DMS 273 (cell line): ENCODE measurements around the gene MAD1L1.

ENCODE experiments used
- DNase-seq: peaks from one replicate; lab custom pipeline; 2025; ENCODE audit not compliant: unreplicated experiment; lab: John Stamatoyannopoulos, UW

The MAD1L1 gene

GRCh38 chr7:2034291-2035201, 198.2 kb downstream of the MAD1L1 start:
- DNase-seq, result no peak

- DNase-seq, result no peak
These were observed 199.1 kb downstream of the MAD1L1 start for GRCh38 chr7:2033586-2034135.

GRCh38 chr7:2032876-2033407, 199.8 kb downstream of the MAD1L1 start:
- no peak for DNase-seq

GRCh38 chr7:2032030-2032875, 200.5 kb downstream of the MAD1L1 start:
- no peak for DNase-seq

GRCh38 chr7:2031451-2031845, 201.3 kb downstream of the MAD1L1 start:
- no peak for DNase-seq

GRCh38 chr7:2030475-2031450, 202.0 kb downstream of the MAD1L1 start:
- DNase-seq, result no peak

GRCh38 chr7:2029936-2030335, 202.8 kb downstream of the MAD1L1 start:
- DNase-seq, result no peak

GRCh38 chr7:2029211-2029905, 203.4 kb downstream of the MAD1L1 start:
- DNase-seq, result no peak

- no peak for DNase-seq
These were observed 204.0 kb downstream of the MAD1L1 start for GRCh38 chr7:2028733-2029132.

GRCh38 chr7:2025188-2025587, 207.6 kb downstream of the MAD1L1 start:
- DNase-seq, result no peak

- no peak for DNase-seq
These were observed 208.2 kb downstream of the MAD1L1 start for GRCh38 chr7:2024567-2024918.

GRCh38 chr7:2023877-2024566, 208.7 kb downstream of the MAD1L1 start:
- DNase-seq, result peak; percentile 24

- no peak for DNase-seq
These were observed 210.0 kb downstream of the MAD1L1 start for GRCh38 chr7:2022737-2023250.

GRCh38 chr7:2022021-2022409, 210.7 kb downstream of the MAD1L1 start:
- DNase-seq, result no peak

- DNase-seq, result no peak
These were observed 212.8 kb downstream of the MAD1L1 start for GRCh38 chr7:2019711-2020511.

- no peak for DNase-seq
These were observed 213.4 kb downstream of the MAD1L1 start for GRCh38 chr7:2019461-2019710.

- no peak for DNase-seq
These were observed 213.9 kb downstream of the MAD1L1 start for GRCh38 chr7:2018569-2019460.
